HG02610 (cell line): ENCODE data around the gene DNASE2B.

Source experiments
- ATAC-seq: cut with Tn5 transposase; IDR thresholded peaks from one replicate; pipeline ENCODE4 v1.9.1; 2021; ENCODE audit warnings: mild to moderate bottlenecking, moderate library complexity; ENCODE audit not compliant: unreplicated experiment

DNASE2B gene

DNA sequence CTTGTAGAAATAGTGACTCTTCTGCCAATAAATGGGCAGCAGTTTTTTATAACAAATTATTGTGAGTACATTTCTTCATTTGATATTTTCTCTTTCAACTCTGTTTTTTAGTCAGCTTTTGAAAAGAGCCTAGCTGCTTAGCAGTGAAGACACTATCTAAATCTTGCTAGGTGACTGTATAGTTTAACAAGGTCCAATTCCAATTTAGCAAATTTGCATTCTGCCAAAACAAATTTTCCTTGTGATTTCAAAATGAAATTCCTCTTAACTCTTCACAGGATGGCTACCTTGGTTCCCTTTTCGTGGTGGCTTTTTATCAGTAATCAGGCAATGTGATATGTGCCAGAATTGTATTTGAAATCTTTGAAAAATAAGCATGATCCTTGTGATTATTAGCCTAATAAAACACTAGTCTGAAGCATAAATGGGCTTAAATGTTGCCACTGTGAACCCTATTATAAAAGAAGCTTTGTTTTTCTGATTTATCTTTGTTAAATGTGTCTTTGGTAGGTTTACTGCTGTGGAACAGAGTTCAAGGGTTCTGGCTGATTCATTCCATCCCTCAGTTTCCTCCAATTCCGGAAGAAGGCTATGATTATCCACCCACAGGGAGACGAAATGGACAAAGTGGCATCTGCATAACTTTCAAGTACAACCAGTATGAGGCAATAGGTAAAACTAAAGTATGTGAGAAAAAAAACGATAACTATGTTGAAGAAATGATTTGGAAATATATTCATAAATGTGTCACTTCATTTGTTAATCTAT lies 12.2 kb downstream of the DNASE2B start:
- ATAC-seq: no peak

DNA sequence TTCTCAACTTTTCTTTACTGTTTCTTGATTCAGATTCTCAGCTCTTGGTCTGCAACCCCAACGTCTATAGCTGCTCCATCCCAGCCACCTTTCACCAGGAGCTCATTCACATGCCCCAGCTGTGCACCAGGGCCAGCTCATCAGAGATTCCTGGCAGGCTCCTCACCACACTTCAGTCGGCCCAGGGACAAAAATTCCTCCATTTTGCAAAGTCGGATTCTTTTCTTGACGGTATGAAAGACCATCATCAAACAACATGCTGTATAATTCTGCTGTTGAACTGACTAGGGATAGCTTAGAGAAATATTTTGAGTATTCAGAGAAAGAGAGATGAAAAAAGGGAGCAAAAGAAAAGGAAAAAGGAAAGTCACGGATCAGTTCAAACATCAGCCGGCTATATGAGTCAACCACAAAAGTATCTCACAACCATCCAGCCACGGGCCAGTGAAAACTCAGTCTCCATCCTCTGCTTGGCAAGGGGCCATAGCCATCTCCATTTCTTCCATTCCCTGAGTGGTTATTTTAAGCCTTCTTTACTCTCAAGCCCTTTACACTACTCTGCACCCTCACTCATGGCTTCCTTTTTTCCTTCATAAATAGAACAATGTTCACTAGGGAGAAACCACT lies 14.1 kb downstream of the DNASE2B start:
- no peak for ATAC-seq

GRCh38 chr1:84415396-84415795 lies 17.1 kb downstream of the DNASE2B start:
- no peak for ATAC-seq

GRCh38 chr1:84422909-84423308 lies 24.6 kb downstream of the DNASE2B start:
- ATAC-seq: no peak

DNA sequence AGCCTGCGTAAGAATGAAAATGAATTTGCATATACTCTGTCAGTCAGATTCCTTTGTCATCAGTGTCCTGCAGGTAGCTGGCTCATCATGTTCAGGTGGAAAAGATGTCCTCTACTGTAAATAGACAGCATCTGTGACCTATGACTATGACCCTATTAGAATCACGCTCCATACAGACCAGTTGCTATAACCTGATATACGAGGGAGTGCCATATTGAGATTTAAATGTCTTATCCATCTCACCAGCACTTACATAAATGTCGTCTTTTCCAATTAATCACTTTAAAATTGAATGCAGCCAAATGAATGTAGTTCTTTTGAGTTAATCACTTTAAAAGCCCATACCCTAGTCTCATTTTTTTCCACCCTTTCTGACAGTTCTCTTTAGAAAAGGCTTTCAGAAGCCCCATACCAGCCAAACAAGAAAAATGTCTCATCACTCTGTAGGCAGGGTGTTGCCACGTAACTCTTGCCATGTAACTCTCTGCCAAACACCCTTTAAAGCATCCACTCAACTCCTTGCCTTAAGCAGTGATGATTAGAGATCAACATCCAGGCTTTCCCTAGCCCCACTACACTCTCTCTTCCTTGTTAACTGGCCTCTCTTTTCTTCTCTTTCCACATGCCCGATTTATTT lies 26.3 kb downstream of the DNASE2B start:
- ATAC-seq: no peak

DNA sequence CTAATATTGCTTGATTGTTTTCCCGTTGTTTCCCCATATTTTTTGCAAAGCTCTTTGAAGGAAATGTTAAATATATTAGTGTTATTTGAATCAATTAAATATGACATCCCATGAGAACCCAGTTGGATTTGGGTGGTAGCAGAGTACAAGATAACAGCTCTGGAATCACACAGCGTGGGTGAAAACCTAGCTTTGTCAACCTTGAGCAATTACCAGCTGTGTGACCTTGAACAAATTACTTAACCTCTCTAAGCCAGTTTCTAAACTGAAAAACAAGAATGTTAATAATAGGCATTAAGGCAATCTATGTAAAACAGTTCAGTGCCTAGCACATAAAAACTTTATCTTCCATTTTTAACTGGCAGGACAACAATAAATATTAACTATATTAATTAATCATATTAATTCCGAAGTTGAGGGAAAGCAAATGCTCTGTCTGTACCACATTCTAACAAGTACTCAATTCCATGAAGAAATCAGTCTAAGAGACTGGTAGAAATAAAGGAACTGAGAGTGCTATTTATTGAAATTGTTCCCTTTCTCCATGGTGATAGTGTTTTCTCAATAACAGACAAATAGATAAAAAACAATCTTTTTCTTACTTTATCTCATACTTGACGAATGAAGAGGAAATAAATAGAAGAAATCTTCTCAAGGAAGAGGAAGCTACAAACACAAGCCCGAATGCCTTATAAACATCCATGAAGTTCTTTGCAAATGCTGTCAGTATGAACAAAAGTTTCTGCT lies 27.0 kb downstream of the DNASE2B start:
- no peak for ATAC-seq

GRCh38 chr1:84426376-84426775 lies 28.1 kb downstream of the DNASE2B start:
- ATAC-seq: no peak

DNA sequence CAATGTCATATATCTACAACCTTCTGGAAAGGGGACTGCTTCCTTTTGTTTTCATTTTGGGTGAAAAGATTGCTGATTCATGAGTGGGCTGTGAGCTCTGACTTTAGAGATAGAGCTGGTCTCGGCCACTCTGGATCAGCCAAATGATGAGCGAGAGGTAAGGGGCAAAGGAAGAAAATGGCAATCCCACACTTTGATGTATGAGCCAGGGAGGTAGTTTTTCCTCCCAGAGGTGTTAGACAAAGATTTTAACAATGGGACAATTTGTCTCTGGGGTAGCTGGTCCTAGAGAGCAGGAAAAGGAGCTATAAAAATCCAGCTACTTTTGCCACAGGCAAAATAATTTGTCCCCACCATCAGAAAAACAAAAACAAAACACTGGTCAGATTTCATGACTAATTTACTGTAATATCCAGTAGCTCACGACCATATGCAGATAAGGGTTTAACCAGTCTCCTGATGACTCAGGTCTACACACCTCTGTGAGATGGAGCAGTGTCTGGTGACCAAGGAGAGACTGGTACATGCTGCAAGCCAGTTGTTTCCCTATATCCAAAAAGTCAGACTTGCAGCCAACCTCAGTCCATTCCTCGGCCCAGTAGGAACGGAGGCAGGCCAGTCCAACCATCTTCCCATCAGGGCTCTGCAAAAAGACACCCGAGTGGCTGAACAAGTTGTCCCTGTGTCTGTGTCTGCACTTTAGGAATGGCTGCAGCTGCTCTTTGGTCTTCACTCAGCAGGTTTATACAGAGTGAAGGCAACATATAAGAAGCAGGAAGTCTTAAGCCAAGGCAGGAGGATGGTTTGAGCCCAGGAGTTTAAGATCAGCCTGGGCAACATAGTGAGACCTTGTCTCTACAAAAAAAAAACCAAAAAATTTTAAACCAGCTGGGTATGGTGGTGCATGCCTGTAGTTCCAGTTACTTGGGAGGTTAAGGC lies 29.2 kb downstream of the DNASE2B start:
- ATAC-seq: no peak

GRCh38 chr1:84428235-84428634 lies 30.0 kb downstream of the DNASE2B start:
- ATAC-seq: no peak

DNA sequence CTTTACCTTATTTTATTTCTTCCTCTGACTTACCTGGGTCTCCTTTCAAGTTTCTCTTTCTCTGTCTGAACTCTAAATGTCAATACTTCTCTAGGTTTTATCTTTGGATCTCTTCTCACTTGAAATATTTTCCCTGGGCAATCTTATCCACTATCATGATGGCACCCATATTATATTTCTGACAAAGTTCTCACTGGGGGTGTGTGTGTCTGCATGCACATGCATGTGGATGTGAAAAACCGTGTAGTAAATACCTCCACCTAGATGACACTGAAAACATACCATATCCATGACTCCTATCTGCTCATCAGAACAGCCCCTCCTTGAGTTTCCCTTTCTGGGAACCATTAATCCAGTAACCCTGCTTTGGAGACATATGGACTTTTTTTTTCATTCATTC lies 30.9 kb downstream of the DNASE2B start:
- no peak for ATAC-seq

DNA sequence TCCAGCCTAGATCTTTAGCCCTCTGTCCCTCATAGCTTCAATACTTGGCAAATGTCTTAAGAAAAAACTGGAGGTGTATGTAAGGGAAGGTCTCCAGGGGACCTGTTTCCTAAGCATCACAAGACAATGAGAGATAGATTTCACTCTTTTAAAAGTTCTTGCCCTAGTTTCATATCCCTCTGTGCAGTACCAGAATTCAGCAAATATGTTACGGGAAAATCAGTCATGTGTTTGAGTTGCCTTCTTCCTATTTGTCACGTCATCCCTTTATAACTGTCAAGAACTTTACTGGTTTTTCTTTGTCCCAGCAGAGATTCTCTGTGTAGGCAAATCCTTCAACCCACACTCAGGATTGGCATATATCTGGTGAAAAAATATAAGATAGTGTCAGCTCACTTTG lies 32.3 kb downstream of the DNASE2B start:
- no peak for ATAC-seq

- peak; percentile 34 for ATAC-seq
These were observed 35.2 kb downstream of the DNASE2B start for GRCh38 chr1:84433258-84434080.

- peak; percentile 4 for ATAC-seq
These were observed 35.9 kb downstream of the DNASE2B start for GRCh38 chr1:84434081-84434769.

- peak; percentile 46 for ATAC-seq
These were observed 36.7 kb downstream of the DNASE2B start for GRCh38 chr1:84434801-84435549.

GRCh38 chr1:84436876-84437655 lies 38.8 kb downstream of the DNASE2B start:
- peak; percentile 61 for ATAC-seq

DNA sequence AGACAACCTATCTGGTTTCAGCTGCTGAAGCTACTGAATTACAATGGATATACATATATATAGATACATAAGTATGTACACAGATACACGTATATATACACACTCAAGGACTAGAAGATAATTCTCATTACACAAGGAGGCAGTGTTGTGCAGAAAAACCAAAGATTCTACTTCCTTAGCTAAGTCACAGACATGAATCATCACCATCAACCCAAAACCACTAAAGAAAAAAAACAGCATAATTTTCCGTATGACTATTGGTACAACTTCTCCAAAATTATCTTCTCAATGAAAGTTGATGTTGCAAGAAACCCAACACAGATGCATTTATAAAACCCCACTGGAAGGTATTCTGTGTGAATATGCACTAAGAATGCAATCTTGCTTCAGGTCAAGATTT lies 44.0 kb downstream of the DNASE2B start:
- peak; percentile 97 for ATAC-seq
